NK-92 (cell line): ENCODE results near the gene MAML2.

ENCODE experiments used
- DNase-seq: peaks from one replicate; lab custom pipeline; 2025; ENCODE audit not compliant: unreplicated experiment; lab: John Stamatoyannopoulos, UW

MAML2 gene

GRCh38 chr11:96242971-96243647 is 99.9 kb downstream of the MAML2 start:
- DNase-seq = no peak

DNA sequence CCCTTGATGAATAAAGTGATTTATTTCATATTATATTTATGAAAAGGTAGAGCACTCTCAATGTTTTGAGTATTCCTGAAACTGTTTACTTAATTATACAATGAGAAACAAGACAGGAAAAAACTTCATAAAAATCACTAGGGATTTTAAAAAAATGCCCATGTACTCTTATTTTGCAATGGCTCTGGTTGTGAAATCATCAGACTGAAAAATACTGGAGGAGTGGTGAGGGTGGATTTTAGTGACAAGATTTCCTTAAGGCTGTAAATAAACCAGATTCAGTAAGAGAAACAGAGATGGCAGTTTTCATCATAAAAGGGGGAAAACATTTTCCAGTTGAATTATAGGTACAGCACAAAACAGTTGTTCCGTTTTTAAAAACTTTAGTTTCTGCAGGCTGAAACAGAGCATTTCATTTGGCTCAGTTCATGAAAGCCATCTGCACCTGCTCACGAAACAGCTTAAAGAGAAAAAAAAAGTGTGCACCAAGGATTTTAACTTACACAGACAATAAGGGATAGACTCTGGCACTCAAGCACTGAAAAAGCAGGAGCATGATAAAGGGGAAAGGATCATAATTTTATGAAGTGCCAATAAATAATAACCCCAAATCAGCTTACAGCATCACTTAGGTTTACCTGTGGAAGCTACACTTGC is 100.7 kb downstream of the MAML2 start:
- no peak for DNase-seq

DNA sequence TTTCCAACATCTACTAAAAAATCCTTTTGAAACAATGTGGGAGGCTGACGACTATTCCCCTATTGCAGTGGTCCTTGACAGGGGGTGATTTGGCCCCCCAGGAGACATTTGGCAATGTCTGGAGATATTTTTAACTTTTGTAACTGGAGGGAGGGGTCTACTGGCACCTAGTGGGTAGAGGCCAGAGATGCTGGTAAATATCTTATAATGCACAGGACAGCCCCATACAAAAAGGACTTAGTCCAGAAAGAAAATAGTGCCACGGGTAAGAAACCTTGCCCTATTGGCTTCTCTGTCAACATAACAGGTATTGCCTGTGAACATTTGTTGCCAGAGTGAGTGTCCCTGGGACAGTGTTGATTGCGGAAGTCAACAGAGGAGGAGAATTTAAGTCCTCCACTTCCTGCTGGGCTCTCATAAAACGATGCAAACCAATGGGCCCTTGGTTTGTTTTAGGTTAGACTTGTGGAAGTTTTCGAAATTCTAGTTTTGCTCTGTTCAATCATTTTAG is 101.6 kb downstream of the MAML2 start:
- no peak for DNase-seq

DNA sequence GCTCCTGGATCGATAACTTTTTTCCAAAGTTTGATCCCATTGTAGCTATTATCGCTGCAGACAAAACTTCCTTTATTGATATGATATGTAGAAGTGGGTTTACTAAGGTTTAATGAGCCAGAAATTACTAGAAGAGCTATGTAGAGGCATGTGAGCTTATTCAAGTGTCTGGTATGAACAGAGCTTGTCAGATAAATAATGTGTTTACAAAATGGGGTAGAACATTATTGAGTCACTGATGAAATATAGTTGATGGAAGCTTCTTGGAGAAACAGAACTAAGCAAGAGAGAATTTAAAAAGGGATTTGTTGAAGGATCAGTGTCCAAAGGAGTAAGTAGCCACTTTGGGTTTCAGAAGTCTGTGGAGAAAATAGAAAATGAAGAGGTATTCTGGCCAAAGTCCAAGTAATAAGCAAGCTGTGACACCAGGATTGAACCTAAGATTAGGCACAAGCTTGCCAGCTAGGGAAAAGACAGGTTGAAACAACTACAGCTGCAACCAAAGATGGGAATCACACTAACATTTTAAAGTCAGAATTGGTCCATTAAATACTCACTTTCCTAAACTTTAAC is 104.3 kb downstream of the MAML2 start:
- DNase-seq = no peak

DNA sequence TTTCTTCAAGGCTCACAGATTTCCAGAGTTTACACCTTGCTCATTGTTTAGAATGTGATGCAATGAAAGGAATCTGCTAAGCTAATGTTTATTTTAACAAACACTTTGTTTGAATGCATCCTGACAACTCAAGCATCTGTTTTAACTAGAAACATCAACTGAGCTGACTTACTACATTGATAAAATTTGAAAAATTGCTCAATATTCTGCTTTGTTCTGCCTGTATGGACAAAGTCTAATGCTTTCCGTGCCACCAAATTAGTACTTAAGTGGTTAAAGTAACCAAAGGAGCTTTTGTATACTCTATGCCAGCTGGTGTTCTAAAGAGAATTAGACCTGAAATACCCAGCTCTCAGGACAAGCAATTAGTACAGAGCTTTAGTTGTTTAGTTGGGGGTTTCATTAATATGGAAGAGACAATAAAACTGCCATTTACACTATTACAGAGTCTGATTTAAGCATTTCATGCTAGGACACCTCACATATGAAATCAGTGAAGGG is 105.2 kb downstream of the MAML2 start:
- DNase-seq = no peak

DNA sequence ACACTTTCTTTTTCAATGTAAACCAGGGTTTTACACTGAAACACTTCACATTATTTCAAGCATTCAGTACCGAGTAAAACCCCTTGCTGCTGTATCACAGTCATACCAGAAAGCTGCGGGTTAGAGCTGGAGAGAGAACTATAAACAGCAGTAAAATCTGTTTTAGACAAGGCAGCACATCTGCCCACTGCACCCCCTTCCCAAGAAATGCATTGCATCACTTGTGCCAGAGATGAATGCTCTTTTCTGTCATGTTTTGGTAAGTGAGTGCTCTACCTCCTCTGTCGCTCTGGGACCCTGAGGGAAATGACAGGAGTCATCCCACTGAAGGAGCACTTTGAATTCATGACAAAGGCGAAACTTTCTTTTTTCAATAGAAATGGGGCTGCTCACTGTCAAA is 107.2 kb downstream of the MAML2 start:
- no peak for DNase-seq

DNA sequence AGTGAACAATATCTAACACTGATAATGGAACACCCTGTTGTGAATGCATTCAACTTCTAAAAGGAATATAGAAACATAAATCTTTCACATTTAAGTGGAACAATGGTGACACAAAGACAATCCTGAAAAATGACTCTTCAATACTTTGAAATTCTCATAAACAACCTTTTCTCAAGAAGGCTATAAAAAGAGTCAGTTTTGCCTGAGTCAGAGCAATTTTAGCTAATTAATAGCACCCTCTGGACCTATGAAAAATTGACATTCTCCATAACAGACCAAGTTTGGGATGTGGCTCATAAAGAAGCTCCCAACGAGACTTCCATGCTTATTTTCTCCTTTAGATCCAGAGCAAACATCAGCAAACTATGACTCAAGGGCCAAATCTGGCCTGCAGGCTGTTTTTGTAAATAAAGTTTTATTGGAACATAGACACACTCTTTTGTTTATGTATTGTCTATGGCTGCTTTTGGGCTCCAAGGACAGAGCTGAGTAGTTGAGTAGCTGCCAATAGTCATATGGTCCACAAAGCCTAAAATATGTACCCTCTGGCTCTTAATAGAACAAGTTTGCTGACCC is 108.0 kb downstream of the MAML2 start:
- no peak for DNase-seq

DNA sequence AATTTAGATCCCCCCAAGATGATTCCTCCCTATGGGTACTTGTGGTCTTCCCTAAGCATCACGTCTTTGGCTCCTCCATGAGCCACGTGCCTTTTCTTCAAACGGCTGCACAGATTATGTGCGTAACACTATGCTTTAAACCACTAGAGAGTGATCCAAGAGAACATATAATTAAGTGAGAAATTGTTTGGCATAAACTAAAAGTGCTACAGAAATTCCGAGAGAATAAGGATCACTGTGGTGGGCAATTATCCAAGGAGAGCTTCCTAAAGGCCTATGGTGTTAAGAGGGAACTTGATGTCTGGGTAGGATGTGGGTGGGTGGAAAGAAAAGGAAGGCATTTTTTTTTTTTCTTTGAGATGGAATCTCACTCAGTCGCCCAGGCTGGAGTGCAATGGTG is 110.9 kb downstream of the MAML2 start:
- no peak for DNase-seq

DNA sequence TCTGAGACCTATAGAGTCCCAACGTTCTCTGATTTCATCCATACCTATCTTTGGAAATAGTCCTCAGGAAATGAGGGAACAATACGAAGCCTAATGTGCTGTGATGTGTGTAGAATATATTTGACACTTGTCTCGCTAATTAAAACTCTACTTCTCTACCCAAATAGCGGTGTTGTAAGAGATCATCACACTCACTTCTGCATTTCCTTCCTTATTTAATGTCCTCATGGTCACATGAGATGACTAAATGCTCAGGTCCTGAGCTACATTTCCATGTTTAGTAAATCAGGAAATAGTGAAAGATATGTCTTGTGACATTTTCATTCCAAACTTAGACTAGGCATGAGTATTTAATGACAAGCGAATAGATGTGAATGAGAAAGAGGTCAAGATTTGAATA is 112.3 kb downstream of the MAML2 start:
- DNase-seq = no peak

GRCh38 chr11:96229354-96229977 is 113.5 kb downstream of the MAML2 start:
- no peak for DNase-seq

- DNase-seq = no peak
These were observed 114.1 kb downstream of the MAML2 start for GRCh38 chr11:96228910-96229309.

- DNase-seq = no peak
These were observed 114.5 kb downstream of the MAML2 start for GRCh38 chr11:96228473-96228891.

DNA sequence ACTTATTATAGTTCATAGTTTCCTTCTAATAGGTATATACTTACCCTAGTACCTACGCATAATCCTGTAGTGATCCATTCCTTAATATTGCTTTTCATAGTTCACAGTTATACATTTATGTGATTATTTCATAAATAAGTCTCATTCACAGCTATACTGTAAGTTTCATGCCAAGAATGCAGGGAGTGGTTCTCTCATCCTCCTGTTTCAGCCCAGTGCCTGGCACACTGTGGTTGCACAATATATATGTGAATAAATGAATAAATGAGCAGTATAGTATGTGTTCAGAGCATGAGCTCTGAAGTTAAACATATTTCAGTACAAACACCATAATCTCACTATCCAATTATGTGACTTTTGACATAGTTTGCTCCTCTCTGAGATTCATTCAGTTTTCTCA is 115.8 kb downstream of the MAML2 start:
- no peak for DNase-seq

DNA sequence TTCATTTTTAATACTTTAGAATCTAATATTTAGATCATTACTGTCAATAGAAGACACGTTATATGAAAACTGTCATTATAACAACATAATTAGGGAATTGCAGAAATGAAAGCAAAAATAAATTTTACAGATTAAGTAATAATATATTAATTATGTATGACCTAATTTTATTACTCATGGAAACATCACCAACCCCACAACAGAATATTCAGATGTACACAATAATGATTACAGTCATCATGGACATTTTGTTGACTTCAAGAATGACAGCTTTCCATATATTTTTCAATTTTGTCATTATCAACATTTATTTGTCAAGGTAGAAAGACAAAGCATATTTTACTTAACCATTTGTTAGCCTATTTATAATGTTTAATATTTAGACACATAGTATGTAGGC is 119.9 kb downstream of the MAML2 start:
- no peak for DNase-seq

DNA sequence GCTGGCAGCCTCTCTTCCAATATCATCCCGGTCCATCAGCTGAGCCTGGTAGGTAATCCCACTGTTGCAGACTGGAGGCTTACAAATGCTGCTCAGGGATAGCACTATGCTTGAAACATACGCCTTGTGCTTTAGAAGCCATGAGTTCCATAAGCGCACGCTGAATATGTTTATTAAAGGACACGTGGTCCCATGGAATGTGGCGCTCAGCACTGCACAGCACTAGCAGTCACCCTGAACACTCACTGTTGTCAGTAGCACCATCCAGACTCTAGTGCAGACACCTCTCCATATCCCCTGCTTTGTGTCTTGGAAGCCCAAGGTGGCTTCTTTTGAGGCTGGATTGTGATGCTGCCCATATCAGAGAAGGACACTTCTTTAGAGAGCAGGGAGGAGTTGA is 120.9 kb downstream of the MAML2 start:
- no peak for DNase-seq

DNA sequence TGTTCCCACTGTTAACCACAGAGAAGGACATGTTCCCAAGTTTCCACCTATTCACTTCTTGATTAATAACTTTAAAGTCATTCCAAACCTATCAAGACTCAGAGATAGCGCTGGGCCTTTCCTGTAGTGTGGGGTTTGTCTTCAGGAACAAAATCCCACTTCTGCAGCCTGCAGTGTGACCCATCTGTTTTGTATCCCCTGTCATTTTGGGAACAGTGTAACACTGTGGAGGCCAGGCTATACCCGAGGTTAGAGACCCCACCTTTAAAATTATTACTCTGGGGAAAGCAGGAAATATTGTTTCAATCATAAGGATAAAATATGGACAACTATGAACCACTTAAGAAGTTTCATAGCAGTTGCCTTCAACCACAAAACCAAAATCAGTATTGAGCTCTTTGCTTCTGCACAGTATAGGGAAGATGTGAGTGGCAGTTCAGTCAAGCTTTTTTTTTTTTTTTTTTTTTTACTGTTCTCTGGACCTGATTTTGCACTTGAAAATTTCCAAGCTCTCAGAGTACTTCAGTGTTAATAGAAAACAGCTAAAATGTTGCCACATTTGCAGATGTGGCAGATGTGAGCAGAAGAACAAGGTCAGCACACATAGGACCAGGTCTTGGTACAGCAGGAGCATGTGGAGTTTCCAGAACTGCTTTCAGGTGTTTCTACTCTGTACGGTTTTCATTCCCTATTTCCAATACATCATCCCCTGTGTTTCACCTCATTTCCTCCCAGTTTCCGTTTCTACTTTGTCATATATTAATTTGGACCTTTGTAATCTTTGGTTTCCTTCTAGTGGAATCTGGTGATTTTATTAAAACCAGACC is 121.5 kb downstream of the MAML2 start:
- DNase-seq = no peak

- no peak for DNase-seq
These were observed 122.9 kb downstream of the MAML2 start for GRCh38 chr11:96219981-96220623.

GRCh38 chr11:96218901-96219300 is 124.1 kb downstream of the MAML2 start:
- no peak for DNase-seq

GRCh38 chr11:96218006-96218405 is 125.0 kb downstream of the MAML2 start:
- DNase-seq = no peak

DNA sequence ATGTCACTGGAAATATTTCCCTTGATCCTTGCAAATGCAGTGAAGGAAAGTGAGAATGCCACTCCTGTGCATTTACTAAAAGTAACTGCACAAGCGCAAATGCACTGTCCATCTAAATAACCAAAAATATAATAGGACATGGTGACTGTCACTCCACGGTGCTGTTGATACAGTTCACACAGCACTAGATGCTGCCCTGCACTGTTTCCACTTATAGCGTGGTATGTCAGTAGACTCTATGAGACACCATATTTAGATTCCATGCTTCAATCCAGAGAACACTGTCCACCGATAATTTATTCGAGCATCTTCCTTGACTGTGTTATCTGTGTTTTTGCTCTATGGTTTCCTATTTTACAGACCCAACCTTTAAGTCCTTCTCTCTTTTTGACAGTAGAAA is 125.8 kb downstream of the MAML2 start:
- no peak for DNase-seq
